ENCODE data around the gene DEPP1. TPM values are rescaled to one million over a fixed set of nuclear protein-coding genes. Genes with fewer than 3 reads are reported as not detected.

Gene DEPP1
- total and polyA plus RNA-seq, 2 experiments from 2014 or later = 0.37 to 1.3 TPM

DNA sequence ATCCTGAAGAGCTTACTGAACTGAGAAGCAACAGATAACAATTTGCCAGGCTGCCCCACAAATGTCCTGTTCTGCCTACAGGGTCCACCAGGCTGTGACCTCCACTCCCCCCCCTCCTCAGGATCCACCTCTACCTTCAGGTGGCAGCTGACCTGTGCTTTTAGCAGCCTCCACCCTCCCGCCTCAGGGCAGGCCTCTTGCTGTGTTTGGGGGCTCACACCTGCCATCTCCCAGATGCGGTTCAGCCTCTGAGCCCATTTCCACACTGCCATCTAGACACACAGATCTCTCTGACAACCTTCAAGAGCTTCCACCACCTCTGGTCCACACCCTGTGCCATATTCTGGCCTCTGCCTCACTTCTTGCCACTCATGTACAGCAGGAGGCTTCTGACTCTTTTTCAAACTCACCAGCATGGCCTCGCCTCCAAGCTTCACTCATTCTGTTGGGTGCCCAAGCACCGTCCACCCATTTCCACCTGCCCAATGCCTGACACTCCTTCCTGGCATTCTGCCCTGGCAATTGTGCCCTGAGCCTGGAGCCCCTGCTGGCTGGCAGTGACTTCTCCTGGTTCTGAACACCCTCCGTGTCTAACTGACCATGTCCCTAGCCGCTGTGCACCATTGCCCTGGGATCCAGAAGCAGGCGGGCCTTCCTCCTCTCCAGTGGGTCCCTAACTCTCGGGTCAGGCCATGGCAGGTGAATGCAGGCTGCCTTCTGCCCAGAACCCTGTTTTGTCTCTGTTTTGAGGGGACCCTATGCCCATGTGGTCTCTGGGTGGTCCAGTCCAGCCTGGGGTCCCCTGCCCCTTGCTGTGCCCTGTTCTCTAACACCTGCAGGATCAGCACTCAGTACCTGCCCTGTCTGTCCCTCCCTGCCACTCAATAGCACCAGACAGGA is 49.0 kb downstream of the DEPP1 start:
- Mint-ChIP-seq H3K27me3 (ENCODE audit: insufficient read depth, low read depth, poor library complexity) (peaks cover 4% of the 10 kb centered on the region), H3K9me3 (peaks cover 7% of the 10 kb centered on the region; the same call in 2 of the 3 replicates), H3K4me3 (no peak overlapping the region), H3K27ac (no peak overlapping the region), H3K4me1 (peaks cover 3% of the 10 kb centered on the region; the same call in 2 of the 3 replicates), H3K36me3 (ENCODE audit: low read depth) (no peaks in the 10 kb centered on the region)
- Histone ChIP-seq H3K9me2 (ENCODE audit: insufficient read depth) (no peaks in the 10 kb centered on the region; the same call in 1 of the 2 replicates), H3K27me3 (ENCODE audit: insufficient read depth) (no peaks in the 10 kb centered on the region), H2AFZ (no peak overlapping the region), H3K79me2 (replicated peaks; ENCODE audit: insufficient read depth) (no peaks in the 10 kb centered on the region), H3K27ac (ENCODE audit: low read depth) (no peak overlapping the region), H3K4me3 (no peak overlapping the region), H3F3A (replicated peaks; ENCODE audit: low read depth) (no peaks in the 10 kb centered on the region), H3K4me2 (no peak overlapping the region), H4K20me1 (replicated peaks; ENCODE audit: insufficient read depth) (no peaks in the 10 kb centered on the region), H3K4me1 (ENCODE audit: insufficient read depth) (peaks cover 6% of the 10 kb centered on the region; the same call in 1 of the 2 replicates), H3K36me3 (ENCODE audit: insufficient read depth) (no peaks in the 10 kb centered on the region)
- no peak for DNase-seq (ENCODE audit: low spot score)
- no peak for ATAC-seq
- no peak for TF ChIP-seq POLR2AphosphoS5 (IDR thresholded peaks at IDR 0.05; ENCODE audit: low read depth)
- TF ChIP-seq EZH2 (IDR thresholded peaks at IDR 0.05; ENCODE audit: low read depth, unreplicated experiment) = no peak
- TF ChIP-seq, protein P1, sequence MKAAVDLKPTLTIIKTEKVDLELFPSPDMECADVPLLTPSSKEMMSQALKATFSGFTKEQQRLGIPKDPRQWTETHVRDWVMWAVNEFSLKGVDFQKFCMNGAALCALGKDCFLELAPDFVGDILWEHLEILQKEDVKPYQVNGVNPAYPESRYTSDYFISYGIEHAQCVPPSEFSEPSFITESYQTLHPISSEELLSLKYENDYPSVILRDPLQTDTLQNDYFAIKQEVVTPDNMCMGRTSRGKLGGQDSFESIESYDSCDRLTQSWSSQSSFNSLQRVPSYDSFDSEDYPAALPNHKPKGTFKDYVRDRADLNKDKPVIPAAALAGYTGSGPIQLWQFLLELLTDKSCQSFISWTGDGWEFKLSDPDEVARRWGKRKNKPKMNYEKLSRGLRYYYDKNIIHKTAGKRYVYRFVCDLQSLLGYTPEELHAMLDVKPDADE (IDR thresholded peaks at IDR 0.05) = no peak
- TF ChIP-seq, protein P2, sequence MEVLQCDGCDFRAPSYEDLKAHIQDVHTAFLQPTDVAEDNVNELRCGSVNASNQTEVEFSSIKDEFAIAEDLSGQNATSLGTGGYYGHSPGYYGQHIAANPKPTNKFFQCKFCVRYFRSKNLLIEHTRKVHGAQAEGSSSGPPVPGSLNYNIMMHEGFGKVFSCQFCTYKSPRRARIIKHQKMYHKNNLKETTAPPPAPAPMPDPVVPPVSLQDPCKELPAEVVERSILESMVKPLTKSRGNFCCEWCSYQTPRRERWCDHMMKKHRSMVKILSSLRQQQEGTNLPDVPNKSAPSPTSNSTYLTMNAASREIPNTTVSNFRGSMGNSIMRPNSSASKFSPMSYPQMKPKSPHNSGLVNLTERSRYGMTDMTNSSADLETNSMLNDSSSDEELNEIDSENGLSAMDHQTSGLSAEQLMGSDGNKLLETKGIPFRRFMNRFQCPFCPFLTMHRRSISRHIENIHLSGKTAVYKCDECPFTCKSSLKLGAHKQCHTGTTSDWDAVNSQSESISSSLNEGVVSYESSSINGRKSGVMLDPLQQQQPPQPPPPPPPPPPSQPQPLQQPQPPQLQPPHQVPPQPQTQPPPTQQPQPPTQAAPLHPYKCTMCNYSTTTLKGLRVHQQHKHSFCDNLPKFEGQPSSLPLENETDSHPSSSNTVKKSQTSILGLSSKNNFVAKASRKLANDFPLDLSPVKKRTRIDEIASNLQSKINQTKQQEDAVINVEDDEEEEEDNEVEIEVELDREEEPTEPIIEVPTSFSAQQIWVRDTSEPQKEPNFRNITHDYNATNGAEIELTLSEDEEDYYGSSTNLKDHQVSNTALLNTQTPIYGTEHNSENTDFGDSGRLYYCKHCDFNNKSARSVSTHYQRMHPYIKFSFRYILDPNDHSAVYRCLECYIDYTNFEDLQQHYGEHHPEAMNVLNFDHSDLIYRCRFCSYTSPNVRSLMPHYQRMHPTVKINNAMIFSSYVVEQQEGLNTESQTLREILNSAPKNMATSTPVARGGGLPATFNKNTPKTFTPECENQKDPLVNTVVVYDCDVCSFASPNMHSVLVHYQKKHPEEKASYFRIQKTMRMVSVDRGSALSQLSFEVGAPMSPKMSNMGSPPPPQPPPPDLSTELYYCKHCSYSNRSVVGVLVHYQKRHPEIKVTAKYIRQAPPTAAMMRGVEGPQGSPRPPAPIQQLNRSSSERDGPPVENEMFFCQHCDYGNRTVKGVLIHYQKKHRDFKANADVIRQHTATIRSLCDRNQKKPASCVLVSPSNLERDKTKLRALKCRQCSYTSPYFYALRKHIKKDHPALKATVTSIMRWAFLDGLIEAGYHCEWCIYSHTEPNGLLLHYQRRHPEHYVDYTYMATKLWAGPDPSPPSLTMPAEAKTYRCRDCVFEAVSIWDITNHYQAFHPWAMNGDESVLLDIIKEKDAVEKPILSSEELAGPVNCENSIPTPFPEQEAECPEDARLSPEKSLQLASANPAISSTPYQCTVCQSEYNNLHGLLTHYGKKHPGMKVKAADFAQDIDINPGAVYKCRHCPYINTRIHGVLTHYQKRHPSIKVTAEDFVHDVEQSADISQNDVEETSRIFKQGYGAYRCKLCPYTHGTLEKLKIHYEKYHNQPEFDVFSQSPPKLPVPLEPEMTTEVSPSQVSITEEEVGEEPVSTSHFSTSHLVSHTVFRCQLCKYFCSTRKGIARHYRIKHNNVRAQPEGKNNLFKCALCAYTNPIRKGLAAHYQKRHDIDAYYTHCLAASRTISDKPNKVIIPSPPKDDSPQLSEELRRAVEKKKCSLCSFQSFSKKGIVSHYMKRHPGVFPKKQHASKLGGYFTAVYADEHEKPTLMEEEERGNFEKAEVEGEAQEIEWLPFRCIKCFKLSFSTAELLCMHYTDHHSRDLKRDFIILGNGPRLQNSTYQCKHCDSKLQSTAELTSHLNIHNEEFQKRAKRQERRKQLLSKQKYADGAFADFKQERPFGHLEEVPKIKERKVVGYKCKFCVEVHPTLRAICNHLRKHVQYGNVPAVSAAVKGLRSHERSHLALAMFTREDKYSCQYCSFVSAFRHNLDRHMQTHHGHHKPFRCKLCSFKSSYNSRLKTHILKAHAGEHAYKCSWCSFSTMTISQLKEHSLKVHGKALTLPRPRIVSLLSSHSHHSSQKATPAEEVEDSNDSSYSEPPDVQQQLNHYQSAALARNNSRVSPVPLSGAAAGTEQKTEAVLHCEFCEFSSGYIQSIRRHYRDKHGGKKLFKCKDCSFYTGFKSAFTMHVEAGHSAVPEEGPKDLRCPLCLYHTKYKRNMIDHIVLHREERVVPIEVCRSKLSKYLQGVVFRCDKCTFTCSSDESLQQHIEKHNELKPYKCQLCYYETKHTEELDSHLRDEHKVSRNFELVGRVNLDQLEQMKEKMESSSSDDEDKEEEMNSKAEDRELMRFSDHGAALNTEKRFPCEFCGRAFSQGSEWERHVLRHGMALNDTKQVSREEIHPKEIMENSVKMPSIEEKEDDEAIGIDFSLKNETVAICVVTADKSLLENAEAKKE (CRISPR knock-in tag; IDR thresholded peaks at IDR 0.05) = no peak
- TF ChIP-seq NANOG (IDR thresholded peaks at IDR 0.05; ENCODE audit: borderline replicate concordance) = no peak
- TF ChIP-seq, protein P3, sequence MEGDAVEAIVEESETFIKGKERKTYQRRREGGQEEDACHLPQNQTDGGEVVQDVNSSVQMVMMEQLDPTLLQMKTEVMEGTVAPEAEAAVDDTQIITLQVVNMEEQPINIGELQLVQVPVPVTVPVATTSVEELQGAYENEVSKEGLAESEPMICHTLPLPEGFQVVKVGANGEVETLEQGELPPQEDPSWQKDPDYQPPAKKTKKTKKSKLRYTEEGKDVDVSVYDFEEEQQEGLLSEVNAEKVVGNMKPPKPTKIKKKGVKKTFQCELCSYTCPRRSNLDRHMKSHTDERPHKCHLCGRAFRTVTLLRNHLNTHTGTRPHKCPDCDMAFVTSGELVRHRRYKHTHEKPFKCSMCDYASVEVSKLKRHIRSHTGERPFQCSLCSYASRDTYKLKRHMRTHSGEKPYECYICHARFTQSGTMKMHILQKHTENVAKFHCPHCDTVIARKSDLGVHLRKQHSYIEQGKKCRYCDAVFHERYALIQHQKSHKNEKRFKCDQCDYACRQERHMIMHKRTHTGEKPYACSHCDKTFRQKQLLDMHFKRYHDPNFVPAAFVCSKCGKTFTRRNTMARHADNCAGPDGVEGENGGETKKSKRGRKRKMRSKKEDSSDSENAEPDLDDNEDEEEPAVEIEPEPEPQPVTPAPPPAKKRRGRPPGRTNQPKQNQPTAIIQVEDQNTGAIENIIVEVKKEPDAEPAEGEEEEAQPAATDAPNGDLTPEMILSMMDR (conservative IDR thresholded peaks at IDR 0.05; ENCODE audit: low read depth in 2 of 2) = no peak
- TF ChIP-seq ZNF114 (CRISPR knock-in tag; IDR thresholded peaks at IDR 0.05) = no peak
- TF ChIP-seq JUNB (IDR thresholded peaks at IDR 0.05; ENCODE audit: unreplicated experiment) = no peak
- TF ChIP-seq STAT1 (IDR thresholded peaks at IDR 0.05; ENCODE audit: unreplicated experiment) = no peak
- no peak for TF ChIP-seq EZH2phosphoT487 (IDR thresholded peaks at IDR 0.05; ENCODE audit: unreplicated experiment)
- TF ChIP-seq, protein P4, sequence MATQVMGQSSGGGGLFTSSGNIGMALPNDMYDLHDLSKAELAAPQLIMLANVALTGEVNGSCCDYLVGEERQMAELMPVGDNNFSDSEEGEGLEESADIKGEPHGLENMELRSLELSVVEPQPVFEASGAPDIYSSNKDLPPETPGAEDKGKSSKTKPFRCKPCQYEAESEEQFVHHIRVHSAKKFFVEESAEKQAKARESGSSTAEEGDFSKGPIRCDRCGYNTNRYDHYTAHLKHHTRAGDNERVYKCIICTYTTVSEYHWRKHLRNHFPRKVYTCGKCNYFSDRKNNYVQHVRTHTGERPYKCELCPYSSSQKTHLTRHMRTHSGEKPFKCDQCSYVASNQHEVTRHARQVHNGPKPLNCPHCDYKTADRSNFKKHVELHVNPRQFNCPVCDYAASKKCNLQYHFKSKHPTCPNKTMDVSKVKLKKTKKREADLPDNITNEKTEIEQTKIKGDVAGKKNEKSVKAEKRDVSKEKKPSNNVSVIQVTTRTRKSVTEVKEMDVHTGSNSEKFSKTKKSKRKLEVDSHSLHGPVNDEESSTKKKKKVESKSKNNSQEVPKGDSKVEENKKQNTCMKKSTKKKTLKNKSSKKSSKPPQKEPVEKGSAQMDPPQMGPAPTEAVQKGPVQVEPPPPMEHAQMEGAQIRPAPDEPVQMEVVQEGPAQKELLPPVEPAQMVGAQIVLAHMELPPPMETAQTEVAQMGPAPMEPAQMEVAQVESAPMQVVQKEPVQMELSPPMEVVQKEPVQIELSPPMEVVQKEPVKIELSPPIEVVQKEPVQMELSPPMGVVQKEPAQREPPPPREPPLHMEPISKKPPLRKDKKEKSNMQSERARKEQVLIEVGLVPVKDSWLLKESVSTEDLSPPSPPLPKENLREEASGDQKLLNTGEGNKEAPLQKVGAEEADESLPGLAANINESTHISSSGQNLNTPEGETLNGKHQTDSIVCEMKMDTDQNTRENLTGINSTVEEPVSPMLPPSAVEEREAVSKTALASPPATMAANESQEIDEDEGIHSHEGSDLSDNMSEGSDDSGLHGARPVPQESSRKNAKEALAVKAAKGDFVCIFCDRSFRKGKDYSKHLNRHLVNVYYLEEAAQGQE (IDR thresholded peaks at IDR 0.05; ENCODE audit: unreplicated experiment) = no peak
- TF ChIP-seq CREB1 (CRISPR knock-in tag; IDR thresholded peaks at IDR 0.05; ENCODE audit: low read depth) = no peak
- TF ChIP-seq ZNF331 (CRISPR knock-in tag; IDR thresholded peaks at IDR 0.05; ENCODE audit: low read depth) = no peak
